ENCODE measurements around the gene MED15. TPM values are rescaled to one million over a fixed set of nuclear protein-coding genes. Genes with fewer than 3 reads are reported as not detected.
"Not testable (repeated sequence)": the region's sequence is repeated elsewhere in the genome, so short reads cannot be mapped to it uniquely, and the experiment has no call there.

The MED15 gene
- 30.5 and 36.7 TPM in 2 replicates for total RNA-seq

GRCh38 chr22:20507253-20508066, at the start of gene MED15:
Gene MED15, plus strand, starts transcription at chr22:20507610. Its CDS starts 69 bp downstream, at chr22:20507679.
- DNase-seq (ENCODE audit: low read depth, low spot score), result no peak

GRCh38 chr22:20458530-20459151, 48.8 kb upstream of the MED15 start:
- DNase-seq (ENCODE audit: low read depth, low spot score), result no peak

- no peak for DNase-seq (ENCODE audit: low read depth, low spot score)
Observed at GRCh38 chr22:20459152-20459542, 48.3 kb upstream of the MED15 start.

- no peak for DNase-seq (ENCODE audit: low read depth, low spot score)
Observed at GRCh38 chr22:20459862-20460261, 47.5 kb upstream of the MED15 start.

- no peak for DNase-seq (ENCODE audit: low read depth, low spot score)
Observed at GRCh38 chr22:20463324-20464095, 43.9 kb upstream of the MED15 start.

- DNase-seq (ENCODE audit: low read depth, low spot score), result no peak
Observed at GRCh38 chr22:20464096-20464614, 43.3 kb upstream of the MED15 start.

- no peak for DNase-seq (ENCODE audit: low read depth, low spot score)
Observed at GRCh38 chr22:20464912-20465758, 42.3 kb upstream of the MED15 start.

- no peak for DNase-seq (ENCODE audit: low read depth, low spot score)
Observed at GRCh38 chr22:20465759-20466077, 41.7 kb upstream of the MED15 start.

GRCh38 chr22:20466659-20467379, 40.6 kb upstream of the MED15 start:
- DNase-seq (ENCODE audit: low read depth, low spot score), result no peak

- DNase-seq (ENCODE audit: low read depth, low spot score), result no peak
Observed at GRCh38 chr22:20469110-20469868, 38.1 kb upstream of the MED15 start.

GRCh38 chr22:20470525-20470924, 36.9 kb upstream of the MED15 start:
- not testable (repeated sequence) for DNase-seq (ENCODE audit: low read depth, low spot score)

GRCh38 chr22:20471126-20471833, 36.1 kb upstream of the MED15 start:
- DNase-seq (ENCODE audit: low read depth, low spot score), result no peak

- no peak for DNase-seq (ENCODE audit: low read depth, low spot score)
Observed at GRCh38 chr22:20472629-20473442, 34.6 kb upstream of the MED15 start.

GRCh38 chr22:20475115-20475436, 32.3 kb upstream of the MED15 start:
- DNase-seq (ENCODE audit: low read depth, low spot score), result no peak

GRCh38 chr22:20475569-20475968, 31.8 kb upstream of the MED15 start:
- DNase-seq (ENCODE audit: low read depth, low spot score), result not testable (repeated sequence)

- DNase-seq (ENCODE audit: low read depth, low spot score), result not testable (repeated sequence)
Observed at GRCh38 chr22:20478059-20478458, 29.4 kb upstream of the MED15 start.

GRCh38 chr22:20479612-20480196, 27.7 kb upstream of the MED15 start:
- DNase-seq (ENCODE audit: low read depth, low spot score), result no peak

GRCh38 chr22:20483143-20483506, 24.3 kb upstream of the MED15 start:
- DNase-seq (ENCODE audit: low read depth, low spot score), result not testable (repeated sequence)

Measured in pulmonary artery endothelial cell (primary cell).